MCF 10A (cell line): Measurements from ENCODE around the gene UMAD1. TPM values are rescaled to one million over a fixed set of nuclear protein-coding genes. Genes with fewer than 3 reads are reported as not detected.

Source experiments
- BruUV-seq: library from RNA; stranded (reverse); fragments of 400-500 nt; replicated peaks from 2 replicates; lab custom pipeline; 2021; lab: Mats Ljungman, UMichigan
- CTCF ChIA-PET: fragments of 300-600 bp; sonication (Branson Sonifier 250); formaldehyde crosslinking; extraction: SDS; loops from one replicate; lab custom pipeline; 2021; ENCODE audit warnings: antibody characterized with exemption, inconsistent platforms; lab: Yijun Ruan, JAX
- POLR2A ChIA-PET: fragments of 300-600, 350-650 bp; sonication (Branson Sonifier 250); formaldehyde crosslinking; extraction: SDS; loops from one replicate; lab custom pipeline; 2020; ENCODE audit warnings: antibody characterized with exemption, inconsistent platforms; lab: Yijun Ruan, JAX
- DNase-seq: peaks from one replicate; pipeline ENCODE4 v3.0.0-alpha.2; 2018; ENCODE audit not compliant: unreplicated experiment
- H3K27ac Mint-ChIP-seq: one replicate; pipeline ENCODE4 v1.8.0; 2022; ENCODE audit warnings: mild to moderate bottlenecking, low read depth, mixed read lengths; ENCODE audit not compliant: unreplicated experiment
- H3K27me3 Mint-ChIP-seq: one replicate; pipeline ENCODE4 v1.8.0; 2022; ENCODE audit warnings: mixed read lengths; ENCODE audit not compliant: insufficient read depth, unreplicated experiment
- H3K36me3 Mint-ChIP-seq: one replicate; pipeline ENCODE4 v1.8.0; 2022; ENCODE audit warnings: mild to moderate bottlenecking, moderate library complexity, mixed read lengths; ENCODE audit not compliant: insufficient read depth, unreplicated experiment
- H3K4me1 Mint-ChIP-seq: one replicate; pipeline ENCODE4 v1.8.0; 2022; ENCODE audit warnings: mixed read lengths; ENCODE audit not compliant: insufficient read depth, unreplicated experiment
- H3K4me3 Mint-ChIP-seq: one replicate; pipeline ENCODE4 v1.8.0; 2022; ENCODE audit warnings: mild to moderate bottlenecking, moderate library complexity, mixed read lengths; ENCODE audit not compliant: unreplicated experiment
- H3K9me3 Mint-ChIP-seq: one replicate; pipeline ENCODE4 v1.8.0; 2022; ENCODE audit warnings: mixed read lengths; ENCODE audit not compliant: unreplicated experiment
- intact Hi-C: fragments of 100-400 bp; cut with micrococcal nuclease; formaldehyde crosslinking; loops from 2 replicates; pipeline ENCODE4 v1.14.1; 2022
- total RNA-seq: library from RNA; stranded (reverse); gene quantifications from 2 replicates; pipeline ENCODE4 v1.2.3, GENCODE V29; 2022
- TF ChIP-seq, protein P1 (sequence below): fragments of 200-600 bp; IDR thresholded peaks from one replicate; pipeline ENCODE4 v1.8.0; 2022; ENCODE audit warnings: antibody characterized with exemption, mild to moderate bottlenecking; ENCODE audit not compliant: unreplicated experiment

UMAD1 gene
- total RNA-seq, 1 experiment from 2014 or later: 7.1 TPM

DNA sequence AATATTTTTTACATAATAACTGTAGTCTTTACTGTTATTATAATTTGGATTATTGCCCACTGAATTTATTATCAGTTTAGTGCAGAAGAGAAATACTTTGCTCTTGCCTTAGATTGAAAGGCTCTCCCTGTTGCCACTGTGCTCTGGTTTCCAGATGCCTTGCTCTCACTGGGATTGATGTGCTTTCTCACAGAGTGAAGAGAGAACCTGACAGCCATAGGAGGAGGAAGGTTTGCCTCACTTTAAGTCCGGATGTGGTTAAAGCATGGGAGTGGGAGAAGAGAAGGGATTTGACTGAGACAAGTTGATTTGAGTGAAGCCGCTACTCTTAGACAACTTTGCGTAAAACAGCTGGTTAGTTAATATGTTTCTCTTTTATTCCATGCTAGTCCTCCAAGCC lies 146.0 kb downstream of the UMAD1 start:
- ChIA-PET CTCF (no interaction called here), POLR2A (interaction anchor here (1.1 kb wide), 1 partner anchor 14 kb away, joined by 6 read pairs; no protein-coding TSS in a partner anchor)
- no peaks in the 10 kb centered on the region for H3K36me3 Mint-ChIP-seq
- H3K4me3 Mint-ChIP-seq: no peak overlapping the region
- no peaks in the 10 kb centered on the region for H3K27me3 Mint-ChIP-seq
- H3K4me1 Mint-ChIP-seq: no peaks in the 10 kb centered on the region
- H3K9me3 Mint-ChIP-seq: no peaks in the 10 kb centered on the region
- no peak for DNase-seq
- BruUV-seq: no TSS peak
- no peak overlapping the region for H3K27ac Mint-ChIP-seq
- TF ChIP-seq, protein P1, sequence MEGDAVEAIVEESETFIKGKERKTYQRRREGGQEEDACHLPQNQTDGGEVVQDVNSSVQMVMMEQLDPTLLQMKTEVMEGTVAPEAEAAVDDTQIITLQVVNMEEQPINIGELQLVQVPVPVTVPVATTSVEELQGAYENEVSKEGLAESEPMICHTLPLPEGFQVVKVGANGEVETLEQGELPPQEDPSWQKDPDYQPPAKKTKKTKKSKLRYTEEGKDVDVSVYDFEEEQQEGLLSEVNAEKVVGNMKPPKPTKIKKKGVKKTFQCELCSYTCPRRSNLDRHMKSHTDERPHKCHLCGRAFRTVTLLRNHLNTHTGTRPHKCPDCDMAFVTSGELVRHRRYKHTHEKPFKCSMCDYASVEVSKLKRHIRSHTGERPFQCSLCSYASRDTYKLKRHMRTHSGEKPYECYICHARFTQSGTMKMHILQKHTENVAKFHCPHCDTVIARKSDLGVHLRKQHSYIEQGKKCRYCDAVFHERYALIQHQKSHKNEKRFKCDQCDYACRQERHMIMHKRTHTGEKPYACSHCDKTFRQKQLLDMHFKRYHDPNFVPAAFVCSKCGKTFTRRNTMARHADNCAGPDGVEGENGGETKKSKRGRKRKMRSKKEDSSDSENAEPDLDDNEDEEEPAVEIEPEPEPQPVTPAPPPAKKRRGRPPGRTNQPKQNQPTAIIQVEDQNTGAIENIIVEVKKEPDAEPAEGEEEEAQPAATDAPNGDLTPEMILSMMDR: no peak
- intact Hi-C loops: no loop called here

DNA sequence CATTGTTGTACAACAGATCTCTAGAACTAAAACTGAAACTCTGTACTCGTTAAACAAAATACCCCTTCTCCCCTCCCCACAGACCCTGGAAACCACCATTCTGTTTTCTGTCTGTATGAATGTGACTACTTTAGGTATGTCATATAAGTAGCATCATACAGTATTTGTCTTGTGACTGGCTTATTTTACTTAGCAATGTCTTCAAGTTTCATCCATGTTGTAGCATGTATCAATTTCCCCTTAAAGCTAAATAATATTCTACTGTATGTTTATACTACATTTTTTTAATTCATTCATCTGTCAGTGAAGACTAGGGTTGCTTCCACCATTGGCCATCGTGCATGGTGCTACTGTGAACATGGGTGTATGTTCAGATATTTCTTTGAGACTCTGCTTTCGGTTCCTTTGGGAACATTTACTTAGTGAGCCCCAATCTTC lies 149.0 kb downstream of the UMAD1 start:
- Mint-ChIP-seq H3K36me3 (no peaks in the 10 kb centered on the region), H3K27ac (no peak overlapping the region), H3K9me3 (no peaks in the 10 kb centered on the region), H3K4me3 (no peak overlapping the region), H3K27me3 (no peaks in the 10 kb centered on the region), H3K4me1 (no peaks in the 10 kb centered on the region)
- CTCF ChIA-PET: interaction anchor here (0.6 to 0.8 kb wide), 2 partner anchors 144 to 323 kb away, joined by 3 read pairs; no protein-coding TSS in a partner anchor
- intact Hi-C loops: no loop called here
- DNase-seq: no peak
- BruUV-seq: no TSS peak
- TF ChIP-seq, protein P1: no peak
- POLR2A ChIA-PET: interaction anchor here (0.6 to 0.8 kb wide), 2 partner anchors 26 to 45 kb away, joined by 3 read pairs; no protein-coding TSS in a partner anchor

DNA sequence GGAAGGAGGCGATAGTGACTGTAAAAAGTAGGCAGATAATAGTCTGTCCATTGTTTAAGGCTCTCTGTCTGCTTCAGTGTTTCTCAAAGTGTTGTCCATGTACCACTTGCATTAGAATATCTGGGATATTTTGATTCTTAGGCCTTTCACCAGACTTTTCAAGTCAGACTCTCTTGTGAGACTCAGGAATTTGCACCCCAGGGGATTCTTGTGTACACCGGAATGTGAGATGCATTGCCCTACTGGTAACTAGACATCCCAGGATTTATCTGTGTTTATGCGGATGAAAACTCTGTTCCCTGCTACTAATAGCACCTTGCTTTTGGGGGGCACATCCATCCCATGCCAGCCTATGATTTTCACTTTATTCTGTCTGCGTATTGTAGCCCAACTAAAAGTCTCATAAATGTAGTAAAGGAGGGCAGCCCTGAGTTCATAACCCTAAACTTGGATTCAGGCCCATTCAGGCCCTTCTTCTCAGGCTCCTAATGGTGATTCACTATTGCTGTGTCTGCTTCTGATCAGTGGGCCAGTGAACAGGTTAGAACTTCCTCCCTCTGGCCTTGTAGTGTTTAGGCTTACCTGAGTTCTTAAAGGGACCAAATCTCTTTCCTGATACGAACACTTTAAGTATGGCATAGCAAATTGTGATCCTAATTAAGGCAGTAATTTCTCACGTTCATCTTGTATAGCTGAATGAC lies 149.6 kb downstream of the UMAD1 start:
- intact Hi-C loops: no loop called here
- TF ChIP-seq, protein P1: no peak
- no peak for DNase-seq
- BruUV-seq: no TSS peak
- Mint-ChIP-seq H3K36me3 (no peaks in the 10 kb centered on the region), H3K4me3 (no peak overlapping the region), H3K27ac (no peak overlapping the region), H3K9me3 (no peaks in the 10 kb centered on the region), H3K4me1 (no peaks in the 10 kb centered on the region), H3K27me3 (no peaks in the 10 kb centered on the region)
- CTCF ChIA-PET: interaction anchor here (0.8 kb wide), 1 partner anchor 323 kb away, joined by 3 read pairs; no protein-coding TSS in a partner anchor
- POLR2A ChIA-PET: interaction anchor here (0.6 to 0.8 kb wide), 2 partner anchors 26 to 45 kb away, joined by 3 read pairs; no protein-coding TSS in a partner anchor

DNA sequence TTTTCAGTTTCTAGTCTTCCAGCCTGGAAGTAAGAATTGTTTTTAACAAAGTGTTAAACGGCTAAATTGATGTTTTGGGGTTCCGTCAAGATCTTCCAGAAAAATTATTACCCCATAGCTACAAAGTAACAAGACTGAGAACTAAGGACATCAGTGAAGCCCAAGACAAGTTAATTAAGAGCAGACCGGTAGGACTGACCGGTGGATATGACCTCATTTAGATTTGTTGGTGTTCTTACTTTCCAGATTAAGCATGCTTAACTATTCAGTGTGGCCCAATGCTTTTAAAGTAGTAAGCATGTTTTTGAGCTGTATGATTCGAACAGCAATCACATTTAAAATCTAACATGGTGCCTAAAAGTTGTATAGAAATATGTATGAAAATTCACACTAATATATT lies 151.0 kb downstream of the UMAD1 start:
- TF ChIP-seq, protein P1: no peak
- Mint-ChIP-seq H3K36me3 (no peaks in the 10 kb centered on the region), H3K27me3 (no peaks in the 10 kb centered on the region), H3K4me1 (no peaks in the 10 kb centered on the region), H3K4me3 (no peak overlapping the region), H3K9me3 (no peaks in the 10 kb centered on the region), H3K27ac (no peak overlapping the region)
- DNase-seq: no peak
- intact Hi-C loops: no loop called here
- BruUV-seq: no TSS peak
- CTCF ChIA-PET: no interaction called here
- POLR2A ChIA-PET: interaction anchor here (0.6 to 1.0 kb wide), 2 partner anchors 20 to 177 kb away, joined by 3 read pairs; partner anchors contain the start of gene GLCCI1
